OCI-M2 (cell line): Measurements from ENCODE around the gene CCDC201.

ENCODE experiments used
- DNase-seq: peaks from one replicate; lab custom pipeline; 2025; ENCODE audit not compliant: unreplicated experiment; lab: John Stamatoyannopoulos, UW

CCDC201 gene

DNA sequence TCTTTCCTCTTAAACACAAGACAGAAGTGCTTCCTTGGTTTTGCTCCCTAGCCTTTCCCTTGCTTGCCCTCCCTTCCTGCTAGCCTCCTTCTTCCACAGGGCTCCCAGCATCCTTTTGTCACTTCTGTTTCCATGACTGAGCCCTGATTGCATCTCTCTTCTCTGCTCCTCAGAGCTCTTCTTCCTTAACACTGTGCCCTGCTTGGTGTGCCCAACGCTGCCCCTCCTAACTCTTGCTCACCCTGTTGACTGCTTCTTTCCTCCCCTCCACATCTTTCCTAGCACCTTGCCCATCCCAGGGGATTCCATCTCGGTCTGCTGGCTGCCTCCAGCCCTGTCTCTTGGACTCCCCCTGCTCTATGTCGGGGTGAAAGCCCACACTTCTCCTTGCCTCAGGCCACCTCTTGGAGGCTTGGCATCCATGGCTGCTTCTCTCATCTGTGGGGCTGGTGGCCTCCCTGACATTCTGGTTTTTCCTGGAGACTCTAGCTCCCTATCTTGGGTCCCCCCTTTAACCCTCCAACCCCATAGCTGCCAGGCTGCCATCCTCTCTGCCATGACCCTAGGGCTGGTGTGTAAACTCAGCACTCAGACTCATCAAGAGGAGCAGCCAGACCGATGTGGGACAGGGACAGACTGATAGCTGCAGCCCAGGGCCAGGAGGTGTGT lies 21.2 kb upstream of the CCDC201 start:
- no peak for DNase-seq

DNA sequence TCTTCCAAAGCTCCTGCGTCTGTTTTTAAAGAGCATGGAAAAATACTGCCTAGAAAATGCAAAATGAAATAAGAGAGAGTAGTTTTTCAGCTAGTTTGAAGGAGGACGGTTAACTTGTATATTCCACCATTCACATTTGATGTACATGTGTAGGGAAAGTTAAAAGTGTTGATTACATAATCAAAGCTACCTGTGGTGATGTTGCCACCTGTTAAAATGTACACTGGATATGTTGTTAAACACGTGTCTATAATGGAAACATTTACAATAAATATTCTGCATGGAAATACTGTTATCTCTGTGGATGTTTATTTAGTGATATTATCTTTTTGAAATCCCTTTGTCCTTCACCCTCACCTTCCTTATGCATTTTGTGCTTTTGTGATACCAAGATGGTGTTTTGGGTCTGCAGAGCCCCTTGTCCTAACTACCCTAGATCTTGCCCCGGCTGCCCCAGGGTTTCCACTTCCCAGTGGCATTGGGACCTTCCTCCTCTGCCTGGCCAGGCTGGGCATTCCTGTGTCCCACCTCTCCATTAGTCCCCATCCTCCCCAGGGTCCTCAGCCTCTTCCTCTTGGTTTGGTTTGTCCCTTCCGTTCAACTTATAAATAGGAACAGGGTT lies 20.6 kb upstream of the CCDC201 start:
- no peak for DNase-seq

DNA sequence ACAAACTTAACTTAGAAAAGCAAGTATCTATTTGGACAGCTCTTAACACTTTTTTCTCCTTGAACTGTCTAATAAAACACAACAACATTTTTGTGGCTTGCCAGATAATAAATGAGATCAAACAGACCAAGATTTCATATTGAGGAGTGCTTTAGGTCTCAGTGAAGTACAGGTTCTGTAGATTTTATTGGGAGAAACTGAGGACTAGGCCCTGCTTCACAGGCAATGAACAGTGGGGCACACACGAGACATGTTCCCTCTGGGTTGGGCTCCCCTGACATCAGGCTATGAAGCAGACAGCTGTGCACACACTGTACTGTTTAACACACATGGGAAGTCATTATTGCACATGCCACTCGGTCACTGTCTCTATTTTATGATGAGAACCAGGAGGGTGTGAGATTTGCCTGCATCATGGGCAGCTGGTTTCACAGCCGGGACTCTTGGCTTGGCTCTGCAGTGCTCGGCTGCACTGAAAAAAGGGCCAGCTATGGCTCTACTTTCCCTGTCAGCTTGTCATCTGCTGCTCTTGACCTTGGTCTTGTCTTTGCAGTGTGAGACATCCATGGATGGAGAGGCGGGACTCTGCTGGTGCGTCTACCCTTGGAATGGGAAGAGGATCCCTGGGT lies 19.6 kb upstream of the CCDC201 start:
- no peak for DNase-seq

DNA sequence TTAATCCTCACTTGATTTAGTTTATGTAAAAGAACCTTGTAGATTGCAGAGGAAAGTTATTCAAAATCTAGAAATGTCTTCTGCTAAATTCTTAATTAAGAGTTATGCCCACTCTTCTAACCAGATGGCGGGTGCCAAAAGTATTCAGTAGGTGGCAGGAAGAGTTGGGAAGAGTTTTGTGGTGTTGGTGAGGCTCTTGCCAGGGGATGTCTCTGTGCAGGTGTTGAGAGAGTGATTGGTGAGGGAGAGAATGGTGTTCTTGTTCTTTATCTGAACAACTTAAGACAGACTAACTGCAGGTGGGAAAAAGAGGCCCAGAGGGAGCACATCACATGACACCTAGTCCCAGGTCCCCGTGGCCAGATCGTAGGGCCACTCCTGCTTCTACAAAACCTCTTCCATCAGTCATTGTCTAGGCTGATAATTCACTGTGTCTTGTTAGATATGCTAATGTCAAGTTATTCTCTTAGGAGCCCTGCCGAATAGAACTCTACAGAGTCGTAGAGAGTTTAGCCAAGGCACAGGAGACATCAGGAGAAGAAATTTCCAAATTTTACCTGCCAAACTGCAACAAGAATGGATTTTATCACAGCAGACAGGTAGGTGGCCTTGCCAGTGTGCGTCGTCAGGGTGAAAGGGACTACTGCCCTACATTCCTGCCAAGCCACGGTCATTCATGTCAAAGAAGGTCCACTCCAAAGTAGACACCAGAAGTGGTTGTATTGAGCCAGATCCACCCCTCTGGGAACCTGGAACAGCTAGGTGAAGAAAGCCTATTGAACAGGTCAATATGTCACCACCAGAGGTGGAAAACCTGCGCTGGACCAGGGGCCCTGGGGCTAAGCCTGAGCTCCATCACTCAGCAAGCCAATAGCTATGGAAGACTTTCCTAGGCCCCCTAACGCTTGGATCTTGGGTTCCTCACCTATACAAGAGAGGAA lies 18.9 kb upstream of the CCDC201 start:
- DNase-seq: no peak

DNA sequence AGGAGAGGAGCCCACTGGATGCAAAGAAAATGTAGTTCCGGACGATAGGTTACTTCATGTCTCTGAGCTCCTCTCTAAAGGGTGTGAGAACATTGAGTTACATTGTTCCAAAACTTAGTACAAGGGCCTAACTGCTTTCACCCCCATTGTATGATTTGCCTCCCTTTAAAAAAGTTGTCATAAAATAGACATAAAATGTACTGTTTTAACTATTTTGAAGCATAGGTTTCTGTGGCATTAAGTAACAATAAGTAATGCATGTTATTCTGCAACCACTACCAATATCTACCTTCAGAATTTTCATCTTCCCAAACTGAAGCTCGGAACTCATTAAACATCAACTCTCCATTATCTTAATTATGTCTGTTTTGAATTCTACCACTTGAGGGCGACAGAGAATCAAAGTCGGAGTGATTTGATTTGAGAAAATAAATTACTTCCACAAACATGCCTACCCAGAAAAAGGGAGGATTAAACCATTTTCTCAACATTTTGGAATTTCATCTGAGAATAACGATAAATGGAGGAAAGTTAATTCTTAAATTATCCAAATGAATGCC lies 18.1 kb upstream of the CCDC201 start:
- no peak for DNase-seq

DNA sequence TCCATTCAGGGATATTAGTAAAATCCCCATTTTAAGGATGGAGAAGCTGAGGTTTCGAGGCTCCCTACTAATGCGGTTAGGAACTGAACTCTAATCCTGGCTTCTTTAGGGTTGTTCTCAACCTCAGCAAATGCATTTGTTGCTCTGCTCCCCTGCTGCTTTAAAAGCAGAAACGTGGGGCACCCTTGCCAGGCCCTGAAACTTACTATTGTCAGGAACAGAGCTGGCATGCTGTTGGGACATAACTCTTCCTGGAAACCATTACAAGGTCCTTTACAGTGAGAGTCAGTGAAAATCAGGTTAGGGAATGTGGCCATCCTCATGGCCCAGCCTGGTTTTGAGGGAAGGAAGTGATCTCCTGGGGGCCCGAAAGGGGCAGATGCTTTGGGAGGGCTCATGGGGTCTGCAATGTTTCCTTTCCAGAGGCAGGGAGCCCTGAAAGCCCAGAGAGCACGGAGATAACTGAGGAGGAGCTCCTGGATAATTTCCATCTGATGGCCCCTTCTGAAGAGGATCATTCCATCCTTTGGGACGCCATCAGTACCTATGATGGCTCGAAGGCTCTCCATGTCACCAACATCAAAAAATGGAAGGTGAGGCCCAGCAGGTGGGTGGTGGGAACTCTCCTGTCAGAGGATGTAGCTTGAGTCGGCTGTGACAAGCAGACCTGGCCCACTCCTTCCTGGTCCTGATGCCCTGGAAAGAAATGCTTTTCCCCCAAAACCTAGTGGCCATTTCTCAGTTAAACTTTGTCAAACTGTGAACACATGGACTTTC lies 17.4 kb upstream of the CCDC201 start:
- no peak for DNase-seq

DNA sequence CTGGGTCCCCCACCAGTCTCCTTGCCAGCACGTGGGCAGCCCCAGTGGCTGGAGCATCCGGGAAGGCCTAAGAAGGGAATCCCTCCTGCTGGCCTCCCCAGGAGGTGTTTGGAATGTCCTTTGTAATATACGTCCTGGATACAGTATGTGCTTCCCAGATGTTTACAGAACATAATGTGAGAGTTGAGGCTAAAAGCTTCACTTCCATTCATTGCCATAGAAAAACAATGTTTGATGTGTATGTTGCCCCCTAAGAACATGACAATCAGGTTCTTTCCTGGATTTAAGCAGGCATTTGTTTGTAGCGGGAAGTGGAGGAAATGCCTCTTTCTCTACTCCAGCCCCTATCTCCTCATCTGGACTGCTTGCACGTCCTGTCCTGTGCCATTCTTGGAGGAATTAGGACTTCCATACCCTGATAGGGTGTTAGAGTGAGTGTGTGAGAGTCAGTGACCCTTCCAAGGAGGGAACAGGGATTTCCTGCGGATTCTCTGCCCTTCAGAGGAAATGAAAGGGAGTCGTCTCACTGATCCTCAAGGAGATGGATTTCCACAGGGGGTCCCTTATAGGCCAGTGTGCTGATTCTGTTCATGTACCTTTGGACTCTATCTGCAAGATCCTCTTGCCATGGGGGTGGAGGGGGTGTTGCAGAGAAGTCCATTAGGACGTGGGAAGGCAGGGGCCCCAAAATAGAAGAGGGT lies 16.6 kb upstream of the CCDC201 start:
- DNase-seq: no peak

DNA sequence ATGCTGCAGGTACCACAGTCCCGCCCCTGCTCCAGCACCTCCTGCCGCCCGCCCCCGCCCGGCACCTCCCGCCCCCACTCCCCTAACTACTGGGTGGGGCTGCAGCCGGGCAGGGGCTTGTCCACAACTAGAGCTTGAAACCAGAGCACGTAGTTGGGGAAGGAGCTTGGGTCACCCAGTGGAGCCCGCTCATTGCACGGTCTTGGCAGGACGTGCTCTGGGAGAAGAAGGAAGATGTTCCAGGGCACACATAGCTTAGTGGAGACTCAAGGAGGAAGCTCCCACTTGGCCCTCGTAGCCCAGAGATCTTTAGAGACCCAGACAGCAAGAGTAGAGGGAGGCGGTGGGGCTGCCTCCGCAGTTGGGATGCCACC lies 16.1 kb upstream of the CCDC201 start:
- DNase-seq: no peak

DNA sequence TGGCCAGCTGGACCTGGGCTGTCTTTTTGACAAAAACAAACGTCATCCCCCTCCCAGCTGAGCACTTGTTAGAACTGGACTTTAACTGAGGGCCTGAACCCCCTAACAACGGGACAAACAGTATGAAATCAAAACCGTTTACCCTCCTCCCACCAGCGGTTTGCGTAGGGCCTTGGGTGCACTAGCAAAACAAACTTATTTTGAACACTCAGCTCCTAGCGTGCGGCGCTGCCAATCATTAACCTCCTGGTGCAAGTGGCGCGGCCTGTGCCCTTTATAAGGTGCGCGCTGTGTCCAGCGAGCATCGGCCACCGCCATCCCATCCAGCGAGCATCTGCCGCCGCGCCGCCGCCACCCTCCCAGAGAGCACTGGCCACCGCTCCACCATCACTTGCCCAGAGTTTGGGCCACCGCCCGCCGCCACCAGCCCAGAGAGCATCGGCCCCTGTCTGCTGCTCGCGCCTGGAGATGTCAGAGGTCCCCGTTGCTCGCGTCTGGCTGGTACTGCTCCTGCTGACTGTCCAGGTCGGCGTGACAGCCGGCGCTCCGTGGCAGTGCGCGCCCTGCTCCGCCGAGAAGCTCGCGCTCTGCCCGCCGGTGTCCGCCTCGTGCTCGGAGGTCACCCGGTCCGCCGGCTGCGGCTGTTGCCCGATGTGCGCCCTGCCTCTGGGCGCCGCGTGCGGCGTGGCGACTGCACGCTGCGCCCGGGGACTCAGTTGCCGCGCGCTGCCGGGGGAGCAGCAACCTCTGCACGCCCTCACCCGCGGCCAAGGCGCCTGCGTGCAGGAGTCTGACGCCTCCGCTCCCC lies 15.5 kb upstream of the CCDC201 start, which contains the start of gene IGFBP1:
TSS of gene IGFBP1 (plus strand) at position 304 of the 808 bp plus-strand sequence. CDS start at position 469, 165 bp downstream.
- no peak for DNase-seq

DNA sequence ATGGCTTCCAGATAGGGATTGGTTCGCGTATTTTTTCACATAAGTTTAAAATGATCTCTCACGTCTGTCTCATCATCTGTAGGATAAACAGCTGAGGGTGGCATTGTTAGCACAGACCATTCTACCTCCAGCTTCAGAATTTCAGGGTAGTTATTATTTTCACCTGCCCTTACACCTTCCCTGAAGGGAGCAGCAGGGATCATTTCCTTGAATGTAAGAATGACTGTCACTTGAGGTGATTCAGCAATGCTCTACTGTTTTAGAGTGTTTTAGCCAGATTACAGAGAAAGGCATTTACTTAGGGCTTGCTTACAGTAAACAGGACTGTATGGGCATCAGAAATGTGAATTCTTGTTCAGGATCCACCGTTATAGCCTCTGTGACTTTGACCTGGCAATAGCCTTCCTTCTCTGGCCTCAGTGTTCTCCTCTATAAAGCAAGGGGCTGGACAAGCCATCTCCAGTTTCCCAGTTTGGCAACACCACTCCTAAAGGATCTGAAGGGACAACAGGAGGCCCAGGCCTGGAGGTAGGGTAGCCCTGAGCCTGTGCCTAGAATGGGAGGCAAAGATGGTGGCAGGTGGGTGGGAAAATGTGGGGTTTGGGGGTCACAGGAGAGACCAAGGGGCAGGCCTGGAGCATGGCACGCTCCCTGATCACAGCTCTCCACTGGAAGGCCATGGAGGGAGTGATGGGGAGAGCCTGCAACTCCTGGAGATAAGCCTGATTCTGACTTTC lies 14.2 kb upstream of the CCDC201 start:
- no peak for DNase-seq

DNA sequence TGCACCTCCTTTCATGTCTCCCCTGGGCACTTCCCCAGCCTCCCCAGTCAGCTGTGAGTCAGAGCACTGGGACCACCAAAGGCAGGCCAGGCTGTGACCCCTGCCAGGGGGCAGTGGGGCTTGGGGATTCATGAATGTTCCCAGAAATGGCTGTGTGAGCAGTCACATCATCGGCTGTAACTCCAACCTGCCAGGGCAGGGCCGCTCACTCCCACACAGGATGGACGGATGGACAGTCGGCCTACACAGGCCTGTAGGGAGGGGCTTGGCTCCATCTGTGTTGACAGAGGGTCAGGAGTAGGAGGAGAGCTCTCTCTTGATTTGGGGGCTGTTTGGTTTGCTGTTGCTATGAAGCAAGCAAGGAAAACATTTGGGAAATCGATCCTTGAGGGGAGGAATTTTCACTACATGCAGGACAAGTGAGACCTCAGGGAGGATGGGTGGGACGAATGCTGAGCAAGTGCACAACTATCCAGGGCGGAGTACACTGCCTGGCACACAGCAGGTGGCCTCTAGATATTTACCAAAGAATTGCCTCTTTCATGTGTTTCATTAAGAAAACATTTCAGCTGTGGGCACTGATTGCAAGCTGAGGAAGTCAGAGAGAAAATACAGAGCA lies 12.5 kb upstream of the CCDC201 start:
- no peak for DNase-seq

DNA sequence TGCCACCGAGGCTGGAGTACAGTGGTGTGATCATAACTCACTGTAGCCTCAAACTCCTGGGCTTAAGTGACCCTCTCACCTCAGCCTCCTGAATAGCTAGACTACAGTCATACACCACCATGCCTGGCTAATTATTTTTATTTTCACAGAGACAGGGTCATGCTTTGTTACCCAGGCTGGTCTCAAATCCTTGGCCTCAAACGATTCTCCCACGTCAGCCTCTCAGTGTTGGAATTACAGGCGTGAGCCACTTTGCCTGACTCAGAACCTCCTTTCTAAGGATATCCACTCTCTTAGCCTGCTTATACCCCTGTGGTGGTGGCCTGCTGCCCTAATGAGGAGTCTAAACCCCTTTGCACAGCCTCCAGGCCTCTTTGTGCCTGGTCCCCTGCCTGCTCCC lies 11.3 kb upstream of the CCDC201 start:
- DNase-seq: no peak

DNA sequence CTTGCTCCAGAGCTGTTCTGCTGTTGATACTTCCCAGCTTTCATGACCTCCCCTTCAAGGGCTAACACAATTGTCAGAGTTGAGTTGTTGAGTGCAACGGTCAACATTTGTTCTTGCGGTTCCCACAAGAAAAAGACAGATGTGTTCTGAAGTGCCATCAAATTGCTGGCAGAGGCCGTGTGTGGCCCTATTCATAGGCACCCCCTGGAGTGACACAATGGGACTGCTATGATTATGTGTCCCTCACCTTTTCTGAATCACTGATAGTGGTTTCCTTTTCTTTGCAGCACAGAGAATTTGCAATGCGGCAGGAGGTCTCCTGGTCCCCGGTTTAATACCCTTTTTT lies 9.6 kb upstream of the CCDC201 start:
- DNase-seq: no peak

DNA sequence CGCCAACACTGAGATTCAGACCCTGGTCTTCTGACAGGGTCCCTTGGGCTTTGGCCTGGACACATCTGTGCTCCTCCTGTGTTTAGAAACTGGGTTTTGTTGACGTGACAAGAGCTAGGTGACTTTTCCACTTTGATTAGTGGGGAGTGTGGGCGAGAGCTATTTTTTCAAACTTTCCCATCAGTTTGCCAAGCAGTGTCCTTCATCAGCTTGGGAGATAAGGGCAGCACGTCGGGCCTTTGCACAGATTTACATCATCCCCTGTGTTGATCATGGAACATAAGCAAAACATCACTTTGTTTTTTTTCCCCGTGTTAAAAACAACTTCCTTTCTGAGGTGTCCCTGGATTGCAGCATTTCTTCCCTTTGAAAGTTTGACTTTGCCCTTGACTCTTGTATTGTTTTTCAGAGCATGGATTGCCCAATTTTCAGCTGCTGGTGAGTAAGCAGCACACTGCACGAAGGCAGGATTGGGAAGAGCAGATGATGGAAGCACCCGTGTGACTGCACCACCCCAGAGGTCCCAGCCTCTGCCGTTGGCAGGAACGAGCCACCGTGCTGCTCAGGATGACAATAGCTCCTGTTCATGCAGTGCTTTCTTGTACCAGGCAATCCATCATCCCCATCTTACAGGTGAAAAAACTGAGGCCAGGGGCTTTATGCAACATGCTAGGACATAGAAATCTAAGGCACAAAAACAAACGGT lies 9.0 kb upstream of the CCDC201 start:
- DNase-seq: no peak

DNA sequence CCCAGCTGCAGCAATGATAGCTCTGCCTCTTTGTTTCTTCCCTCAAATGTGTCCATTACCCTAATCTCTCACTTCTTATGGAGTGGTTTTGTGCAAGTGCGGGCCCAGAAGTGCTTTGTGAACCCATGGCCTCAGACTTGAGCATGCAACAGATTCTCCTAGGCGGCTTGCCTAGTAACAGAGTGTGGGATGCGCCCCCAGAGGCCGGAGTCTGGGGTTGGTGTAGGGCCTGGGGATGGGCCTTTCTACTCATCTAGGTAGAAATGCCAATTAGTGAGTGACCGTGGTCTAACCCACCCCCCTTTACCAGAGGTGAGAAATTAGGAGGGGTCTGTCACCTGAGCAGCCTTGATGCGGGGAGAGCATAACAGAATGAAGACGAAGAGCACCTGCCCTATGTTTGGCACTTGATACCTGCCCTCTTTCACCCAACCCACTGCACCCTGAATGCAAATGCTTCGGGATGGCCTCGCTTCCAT lies 8.4 kb upstream of the CCDC201 start:
- DNase-seq: no peak

DNA sequence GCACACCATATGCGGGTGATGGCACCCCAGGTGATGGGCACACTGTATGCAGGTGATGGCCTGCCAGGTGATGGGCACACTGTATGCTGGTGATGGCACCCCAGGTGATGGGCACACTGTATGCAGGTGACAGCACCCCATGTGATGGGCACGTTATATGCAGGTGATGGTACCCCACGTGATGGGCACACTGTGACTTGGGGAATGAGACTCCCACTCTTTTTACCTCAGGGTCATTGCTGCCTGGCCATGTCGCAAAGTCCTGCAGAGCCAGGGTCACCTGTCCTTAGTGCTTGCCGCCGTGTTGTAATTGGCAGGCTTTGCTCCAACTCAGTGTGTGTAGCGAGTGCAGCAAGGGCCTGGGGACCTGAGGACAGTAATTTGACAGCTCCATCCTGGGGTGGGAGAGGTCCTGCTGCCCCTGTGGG lies 7.6 kb upstream of the CCDC201 start:
- no peak for DNase-seq
